ENCODE measurements around the gene NFATC1.

Gene NFATC1

GRCh38 chr18:79553154-79553553, 157.4 kb downstream of the NFATC1 start:
- TF ChIP-seq TAF1 (IDR thresholded peaks at IDR 0.05; ENCODE audit: borderline replicate concordance, insufficient read depth, low read length): no peak
- no peak for TF ChIP-seq FOXP2 (optimal IDR thresholded peaks at IDR 0.05; ENCODE audit: borderline replicate concordance, extremely low read depth, extremely low read length, insufficient read depth)
- TF ChIP-seq, protein P1, sequence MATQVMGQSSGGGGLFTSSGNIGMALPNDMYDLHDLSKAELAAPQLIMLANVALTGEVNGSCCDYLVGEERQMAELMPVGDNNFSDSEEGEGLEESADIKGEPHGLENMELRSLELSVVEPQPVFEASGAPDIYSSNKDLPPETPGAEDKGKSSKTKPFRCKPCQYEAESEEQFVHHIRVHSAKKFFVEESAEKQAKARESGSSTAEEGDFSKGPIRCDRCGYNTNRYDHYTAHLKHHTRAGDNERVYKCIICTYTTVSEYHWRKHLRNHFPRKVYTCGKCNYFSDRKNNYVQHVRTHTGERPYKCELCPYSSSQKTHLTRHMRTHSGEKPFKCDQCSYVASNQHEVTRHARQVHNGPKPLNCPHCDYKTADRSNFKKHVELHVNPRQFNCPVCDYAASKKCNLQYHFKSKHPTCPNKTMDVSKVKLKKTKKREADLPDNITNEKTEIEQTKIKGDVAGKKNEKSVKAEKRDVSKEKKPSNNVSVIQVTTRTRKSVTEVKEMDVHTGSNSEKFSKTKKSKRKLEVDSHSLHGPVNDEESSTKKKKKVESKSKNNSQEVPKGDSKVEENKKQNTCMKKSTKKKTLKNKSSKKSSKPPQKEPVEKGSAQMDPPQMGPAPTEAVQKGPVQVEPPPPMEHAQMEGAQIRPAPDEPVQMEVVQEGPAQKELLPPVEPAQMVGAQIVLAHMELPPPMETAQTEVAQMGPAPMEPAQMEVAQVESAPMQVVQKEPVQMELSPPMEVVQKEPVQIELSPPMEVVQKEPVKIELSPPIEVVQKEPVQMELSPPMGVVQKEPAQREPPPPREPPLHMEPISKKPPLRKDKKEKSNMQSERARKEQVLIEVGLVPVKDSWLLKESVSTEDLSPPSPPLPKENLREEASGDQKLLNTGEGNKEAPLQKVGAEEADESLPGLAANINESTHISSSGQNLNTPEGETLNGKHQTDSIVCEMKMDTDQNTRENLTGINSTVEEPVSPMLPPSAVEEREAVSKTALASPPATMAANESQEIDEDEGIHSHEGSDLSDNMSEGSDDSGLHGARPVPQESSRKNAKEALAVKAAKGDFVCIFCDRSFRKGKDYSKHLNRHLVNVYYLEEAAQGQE (IDR thresholded peaks at IDR 0.05; ENCODE audit: insufficient read depth in 1 of 2, low read depth in 2 of 2, low read length in 2 of 2): no peak
- TF ChIP-seq SIN3A (IDR thresholded peaks at IDR 0.05; ENCODE audit: borderline replicate concordance, insufficient read depth, low read length): no peak
- TF ChIP-seq POLR2AphosphoS5 (IDR thresholded peaks at IDR 0.05; ENCODE audit: low read depth, low read length): no peak

DNA sequence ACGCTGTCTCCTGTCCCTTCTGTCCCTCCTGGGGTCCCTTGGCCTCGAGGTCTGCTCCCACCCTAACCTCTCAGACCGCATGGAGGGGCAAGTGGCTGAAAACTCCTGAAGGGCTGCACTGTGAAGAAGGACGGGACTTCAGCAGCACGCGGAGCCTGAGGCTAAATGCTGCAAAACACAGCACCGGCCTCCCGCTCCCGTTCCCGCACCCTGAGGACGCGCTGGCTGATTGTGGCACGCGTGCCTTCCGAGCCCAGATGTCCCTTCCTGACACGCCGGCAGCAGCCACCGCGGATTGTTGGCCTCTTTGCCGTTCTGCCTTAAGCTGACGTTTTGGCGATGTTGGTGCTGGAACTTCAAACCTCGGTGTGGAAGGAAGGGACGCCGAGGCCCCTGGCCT, 158.0 kb downstream of the NFATC1 start:
- no peak for TF ChIP-seq TAF1 (IDR thresholded peaks at IDR 0.05; ENCODE audit: borderline replicate concordance, insufficient read depth, low read length)
- no peak for TF ChIP-seq POLR2AphosphoS5 (IDR thresholded peaks at IDR 0.05; ENCODE audit: low read depth, low read length)
- TF ChIP-seq, protein P1 (IDR thresholded peaks at IDR 0.05; ENCODE audit: insufficient read depth in 1 of 2, low read depth in 2 of 2, low read length in 2 of 2): no peak
- TF ChIP-seq SIN3A (IDR thresholded peaks at IDR 0.05; ENCODE audit: borderline replicate concordance, insufficient read depth, low read length): no peak
- TF ChIP-seq FOXP2 (optimal IDR thresholded peaks at IDR 0.05; ENCODE audit: borderline replicate concordance, extremely low read depth, extremely low read length, insufficient read depth): no peak

- TF ChIP-seq, protein P1 (IDR thresholded peaks at IDR 0.05; ENCODE audit: insufficient read depth in 1 of 2, low read depth in 2 of 2, low read length in 2 of 2): no peak
- TF ChIP-seq POLR2AphosphoS5 (IDR thresholded peaks at IDR 0.05; ENCODE audit: low read depth, low read length) (no peak), FOXP2 (optimal IDR thresholded peaks at IDR 0.05; ENCODE audit: borderline replicate concordance, extremely low read depth, extremely low read length, insufficient read depth) (no peak), TAF1 (IDR thresholded peaks at IDR 0.05; ENCODE audit: borderline replicate concordance, insufficient read depth, low read length) (no peak), SIN3A (IDR thresholded peaks at IDR 0.05; ENCODE audit: borderline replicate concordance, insufficient read depth, low read length) (no peak)
Observed at GRCh38 chr18:79554321-79554720, 158.6 kb downstream of the NFATC1 start.

- TF ChIP-seq, protein P1 (IDR thresholded peaks at IDR 0.05; ENCODE audit: insufficient read depth in 1 of 2, low read depth in 2 of 2, low read length in 2 of 2): no peak
- TF ChIP-seq FOXP2 (optimal IDR thresholded peaks at IDR 0.05; ENCODE audit: borderline replicate concordance, extremely low read depth, extremely low read length, insufficient read depth): no peak
- TF ChIP-seq POLR2AphosphoS5 (IDR thresholded peaks at IDR 0.05; ENCODE audit: low read depth, low read length): no peak
- no peak for TF ChIP-seq SIN3A (IDR thresholded peaks at IDR 0.05; ENCODE audit: borderline replicate concordance, insufficient read depth, low read length)
- no peak for TF ChIP-seq TAF1 (IDR thresholded peaks at IDR 0.05; ENCODE audit: borderline replicate concordance, insufficient read depth, low read length)
Observed at GRCh38 chr18:79554945-79555645, 159.4 kb downstream of the NFATC1 start.
